ENCODE data around the gene PRDM16.

DNA sequence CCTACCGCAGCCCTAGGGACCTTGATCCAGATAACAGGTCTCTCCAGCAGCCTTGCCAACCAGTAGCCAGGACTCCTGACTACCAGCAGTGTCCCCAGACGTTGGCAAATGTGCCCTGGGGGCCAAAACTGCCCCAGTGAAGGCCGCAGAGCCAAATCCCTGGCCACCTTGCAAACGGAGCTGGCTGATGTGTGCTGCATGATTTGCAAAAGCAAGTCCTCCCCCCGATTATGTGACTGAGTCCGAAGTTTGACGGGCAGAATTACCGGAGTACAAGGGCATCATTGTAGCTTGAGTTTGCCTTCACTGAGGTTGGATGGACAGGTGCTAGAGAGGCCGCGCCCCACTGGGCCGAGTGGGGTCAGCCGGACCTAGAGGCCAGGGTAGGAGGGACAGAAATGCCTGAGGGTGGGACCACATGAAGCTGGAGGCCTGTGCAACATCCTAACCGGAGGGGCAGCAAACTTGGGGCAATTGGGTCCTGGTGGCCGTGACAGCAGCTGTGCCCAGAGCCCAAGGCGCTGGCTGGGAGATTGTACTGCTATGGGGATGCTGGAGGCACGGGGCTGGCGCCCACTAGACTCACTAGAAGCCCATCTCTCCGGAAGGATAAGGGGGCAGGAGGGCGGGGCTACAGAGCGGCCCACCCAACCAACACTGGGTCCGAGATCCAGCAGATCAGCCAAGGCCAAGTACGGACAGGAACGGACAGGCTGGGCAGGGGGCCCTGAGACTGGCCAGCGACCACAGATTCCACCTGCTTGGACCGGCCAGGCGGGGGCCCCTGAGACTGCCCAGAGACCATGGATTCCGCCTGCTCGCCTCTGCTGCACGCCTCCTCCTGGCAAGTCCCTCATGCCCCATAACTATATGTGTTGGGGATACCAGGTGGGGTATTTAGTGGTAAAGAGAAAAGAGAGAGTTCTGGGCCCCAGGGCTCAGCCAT is 388.2 kb downstream of the PRDM16 start:
- TF ChIP-seq, protein P1, sequence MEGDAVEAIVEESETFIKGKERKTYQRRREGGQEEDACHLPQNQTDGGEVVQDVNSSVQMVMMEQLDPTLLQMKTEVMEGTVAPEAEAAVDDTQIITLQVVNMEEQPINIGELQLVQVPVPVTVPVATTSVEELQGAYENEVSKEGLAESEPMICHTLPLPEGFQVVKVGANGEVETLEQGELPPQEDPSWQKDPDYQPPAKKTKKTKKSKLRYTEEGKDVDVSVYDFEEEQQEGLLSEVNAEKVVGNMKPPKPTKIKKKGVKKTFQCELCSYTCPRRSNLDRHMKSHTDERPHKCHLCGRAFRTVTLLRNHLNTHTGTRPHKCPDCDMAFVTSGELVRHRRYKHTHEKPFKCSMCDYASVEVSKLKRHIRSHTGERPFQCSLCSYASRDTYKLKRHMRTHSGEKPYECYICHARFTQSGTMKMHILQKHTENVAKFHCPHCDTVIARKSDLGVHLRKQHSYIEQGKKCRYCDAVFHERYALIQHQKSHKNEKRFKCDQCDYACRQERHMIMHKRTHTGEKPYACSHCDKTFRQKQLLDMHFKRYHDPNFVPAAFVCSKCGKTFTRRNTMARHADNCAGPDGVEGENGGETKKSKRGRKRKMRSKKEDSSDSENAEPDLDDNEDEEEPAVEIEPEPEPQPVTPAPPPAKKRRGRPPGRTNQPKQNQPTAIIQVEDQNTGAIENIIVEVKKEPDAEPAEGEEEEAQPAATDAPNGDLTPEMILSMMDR (IDR thresholded peaks at IDR 0.05): no peak
- TF ChIP-seq, protein P2, sequence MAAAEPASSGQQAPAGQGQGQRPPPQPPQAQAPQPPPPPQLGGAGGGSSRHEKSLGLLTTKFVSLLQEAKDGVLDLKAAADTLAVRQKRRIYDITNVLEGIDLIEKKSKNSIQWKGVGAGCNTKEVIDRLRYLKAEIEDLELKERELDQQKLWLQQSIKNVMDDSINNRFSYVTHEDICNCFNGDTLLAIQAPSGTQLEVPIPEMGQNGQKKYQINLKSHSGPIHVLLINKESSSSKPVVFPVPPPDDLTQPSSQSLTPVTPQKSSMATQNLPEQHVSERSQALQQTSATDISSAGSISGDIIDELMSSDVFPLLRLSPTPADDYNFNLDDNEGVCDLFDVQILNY (CRISPR knock-in tag; IDR thresholded peaks at IDR 0.05): no peak
- TF ChIP-seq, protein P3, sequence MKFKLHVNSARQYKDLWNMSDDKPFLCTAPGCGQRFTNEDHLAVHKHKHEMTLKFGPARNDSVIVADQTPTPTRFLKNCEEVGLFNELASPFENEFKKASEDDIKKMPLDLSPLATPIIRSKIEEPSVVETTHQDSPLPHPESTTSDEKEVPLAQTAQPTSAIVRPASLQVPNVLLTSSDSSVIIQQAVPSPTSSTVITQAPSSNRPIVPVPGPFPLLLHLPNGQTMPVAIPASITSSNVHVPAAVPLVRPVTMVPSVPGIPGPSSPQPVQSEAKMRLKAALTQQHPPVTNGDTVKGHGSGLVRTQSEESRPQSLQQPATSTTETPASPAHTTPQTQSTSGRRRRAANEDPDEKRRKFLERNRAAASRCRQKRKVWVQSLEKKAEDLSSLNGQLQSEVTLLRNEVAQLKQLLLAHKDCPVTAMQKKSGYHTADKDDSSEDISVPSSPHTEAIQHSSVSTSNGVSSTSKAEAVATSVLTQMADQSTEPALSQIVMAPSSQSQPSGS (CRISPR knock-in tag; IDR thresholded peaks at IDR 0.05; ENCODE audit: borderline replicate concordance, low read depth): no peak
- TF ChIP-seq SMAD3 (CRISPR knock-in tag; IDR thresholded peaks at IDR 0.05; ENCODE audit: borderline replicate concordance) (no peak), ETV6 (CRISPR knock-in tag; IDR thresholded peaks at IDR 0.05) (no peak)
- TF ChIP-seq, protein P4, sequence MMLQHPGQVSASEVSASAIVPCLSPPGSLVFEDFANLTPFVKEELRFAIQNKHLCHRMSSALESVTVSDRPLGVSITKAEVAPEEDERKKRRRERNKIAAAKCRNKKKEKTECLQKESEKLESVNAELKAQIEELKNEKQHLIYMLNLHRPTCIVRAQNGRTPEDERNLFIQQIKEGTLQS (CRISPR knock-in tag; conservative IDR thresholded peaks at IDR 0.05): no peak
- TF ChIP-seq, protein P5, sequence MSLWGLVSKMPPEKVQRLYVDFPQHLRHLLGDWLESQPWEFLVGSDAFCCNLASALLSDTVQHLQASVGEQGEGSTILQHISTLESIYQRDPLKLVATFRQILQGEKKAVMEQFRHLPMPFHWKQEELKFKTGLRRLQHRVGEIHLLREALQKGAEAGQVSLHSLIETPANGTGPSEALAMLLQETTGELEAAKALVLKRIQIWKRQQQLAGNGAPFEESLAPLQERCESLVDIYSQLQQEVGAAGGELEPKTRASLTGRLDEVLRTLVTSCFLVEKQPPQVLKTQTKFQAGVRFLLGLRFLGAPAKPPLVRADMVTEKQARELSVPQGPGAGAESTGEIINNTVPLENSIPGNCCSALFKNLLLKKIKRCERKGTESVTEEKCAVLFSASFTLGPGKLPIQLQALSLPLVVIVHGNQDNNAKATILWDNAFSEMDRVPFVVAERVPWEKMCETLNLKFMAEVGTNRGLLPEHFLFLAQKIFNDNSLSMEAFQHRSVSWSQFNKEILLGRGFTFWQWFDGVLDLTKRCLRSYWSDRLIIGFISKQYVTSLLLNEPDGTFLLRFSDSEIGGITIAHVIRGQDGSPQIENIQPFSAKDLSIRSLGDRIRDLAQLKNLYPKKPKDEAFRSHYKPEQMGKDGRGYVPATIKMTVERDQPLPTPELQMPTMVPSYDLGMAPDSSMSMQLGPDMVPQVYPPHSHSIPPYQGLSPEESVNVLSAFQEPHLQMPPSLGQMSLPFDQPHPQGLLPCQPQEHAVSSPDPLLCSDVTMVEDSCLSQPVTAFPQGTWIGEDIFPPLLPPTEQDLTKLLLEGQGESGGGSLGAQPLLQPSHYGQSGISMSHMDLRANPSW (CRISPR knock-in tag; conservative IDR thresholded peaks at IDR 0.05; ENCODE audit: low read depth): no peak
- TF ChIP-seq, protein P6, sequence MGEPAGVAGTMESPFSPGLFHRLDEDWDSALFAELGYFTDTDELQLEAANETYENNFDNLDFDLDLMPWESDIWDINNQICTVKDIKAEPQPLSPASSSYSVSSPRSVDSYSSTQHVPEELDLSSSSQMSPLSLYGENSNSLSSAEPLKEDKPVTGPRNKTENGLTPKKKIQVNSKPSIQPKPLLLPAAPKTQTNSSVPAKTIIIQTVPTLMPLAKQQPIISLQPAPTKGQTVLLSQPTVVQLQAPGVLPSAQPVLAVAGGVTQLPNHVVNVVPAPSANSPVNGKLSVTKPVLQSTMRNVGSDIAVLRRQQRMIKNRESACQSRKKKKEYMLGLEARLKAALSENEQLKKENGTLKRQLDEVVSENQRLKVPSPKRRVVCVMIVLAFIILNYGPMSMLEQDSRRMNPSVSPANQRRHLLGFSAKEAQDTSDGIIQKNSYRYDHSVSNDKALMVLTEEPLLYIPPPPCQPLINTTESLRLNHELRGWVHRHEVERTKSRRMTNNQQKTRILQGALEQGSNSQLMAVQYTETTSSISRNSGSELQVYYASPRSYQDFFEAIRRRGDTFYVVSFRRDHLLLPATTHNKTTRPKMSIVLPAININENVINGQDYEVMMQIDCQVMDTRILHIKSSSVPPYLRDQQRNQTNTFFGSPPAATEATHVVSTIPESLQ (CRISPR knock-in tag; IDR thresholded peaks at IDR 0.05): no peak
